NCI-H2196 (cell line): ENCODE measurements around the gene CCDC3.

Experiments
- DNase-seq: peaks from one replicate; lab custom pipeline; 2025; ENCODE audit not compliant: unreplicated experiment; lab: John Stamatoyannopoulos, UW

The CCDC3 gene

DNA sequence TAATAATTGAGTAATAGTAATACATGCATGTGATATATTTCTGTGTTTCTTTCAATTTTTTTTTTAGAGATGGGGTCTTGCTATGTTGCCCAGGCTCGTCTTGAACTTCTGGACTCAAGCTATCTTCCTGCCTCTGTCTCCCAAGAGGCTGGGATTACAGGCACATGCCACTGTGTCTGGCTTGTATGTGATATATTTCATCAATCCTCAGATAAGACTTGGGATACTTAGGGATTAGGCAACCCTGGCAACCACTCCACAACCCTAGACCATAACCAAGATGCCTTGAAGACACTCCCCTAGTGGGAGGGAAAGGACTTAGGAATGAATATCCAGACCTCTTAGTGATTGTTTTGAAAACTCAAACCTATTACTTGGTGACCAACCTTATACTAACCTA is 154.8 kb downstream of the CCDC3 start:
- DNase-seq, result no peak
